Measurements from ENCODE around the gene PRIM1.

DNA sequence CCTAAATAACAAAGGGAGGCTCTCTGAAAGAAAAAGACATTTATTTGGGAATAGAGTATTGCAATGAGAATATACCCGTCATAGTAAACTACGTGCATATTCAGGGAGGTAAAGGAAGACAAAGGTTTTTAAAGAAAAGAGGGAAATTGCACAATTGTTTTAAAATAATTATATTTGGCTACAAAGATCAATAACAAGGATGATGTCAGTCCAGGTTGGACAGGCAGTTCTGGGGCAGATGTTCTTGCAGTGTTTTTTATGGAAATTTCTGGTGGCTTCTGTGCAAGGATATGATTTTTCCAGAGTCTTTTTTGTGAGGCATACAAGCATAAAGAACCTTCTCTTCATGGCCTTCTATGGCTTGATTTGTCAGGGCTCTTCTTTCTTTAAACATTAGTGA is 40.6 kb upstream of the PRIM1 start:
- no peak for TF ChIP-seq POLR2A (IDR thresholded peaks at IDR 0.05; ENCODE audit: low read depth, low read length)
- TF ChIP-seq RCOR1 (IDR thresholded peaks at IDR 0.05; ENCODE audit: insufficient replicate concordance, low read length): no peak
- TF ChIP-seq, protein P1, sequence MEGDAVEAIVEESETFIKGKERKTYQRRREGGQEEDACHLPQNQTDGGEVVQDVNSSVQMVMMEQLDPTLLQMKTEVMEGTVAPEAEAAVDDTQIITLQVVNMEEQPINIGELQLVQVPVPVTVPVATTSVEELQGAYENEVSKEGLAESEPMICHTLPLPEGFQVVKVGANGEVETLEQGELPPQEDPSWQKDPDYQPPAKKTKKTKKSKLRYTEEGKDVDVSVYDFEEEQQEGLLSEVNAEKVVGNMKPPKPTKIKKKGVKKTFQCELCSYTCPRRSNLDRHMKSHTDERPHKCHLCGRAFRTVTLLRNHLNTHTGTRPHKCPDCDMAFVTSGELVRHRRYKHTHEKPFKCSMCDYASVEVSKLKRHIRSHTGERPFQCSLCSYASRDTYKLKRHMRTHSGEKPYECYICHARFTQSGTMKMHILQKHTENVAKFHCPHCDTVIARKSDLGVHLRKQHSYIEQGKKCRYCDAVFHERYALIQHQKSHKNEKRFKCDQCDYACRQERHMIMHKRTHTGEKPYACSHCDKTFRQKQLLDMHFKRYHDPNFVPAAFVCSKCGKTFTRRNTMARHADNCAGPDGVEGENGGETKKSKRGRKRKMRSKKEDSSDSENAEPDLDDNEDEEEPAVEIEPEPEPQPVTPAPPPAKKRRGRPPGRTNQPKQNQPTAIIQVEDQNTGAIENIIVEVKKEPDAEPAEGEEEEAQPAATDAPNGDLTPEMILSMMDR (conservative IDR thresholded peaks at IDR 0.05; ENCODE audit: low read depth, low read length): no peak
- no peak for TF ChIP-seq RFX5 (IDR thresholded peaks at IDR 0.05; ENCODE audit: low read depth, low read length)
- TF ChIP-seq CEBPB (IDR thresholded peaks at IDR 0.05; ENCODE audit: low read depth, low read length): no peak

All from IMR-90 (cell line).